ENCODE results near the gene SMARCD3. TPM values are rescaled to one million over a fixed set of nuclear protein-coding genes. Genes with fewer than 3 reads are reported as not detected.

SMARCD3 gene
- total and polyA plus RNA-seq, 8 donors, result 11.6 to 105 (median 30.3) TPM

- intact Hi-C loops (cut with DNase I; ENCODE audit: low total_unique reads), result no loop called here
- Histone ChIP-seq H3K4me3 (no peak overlapping the region), H3K9me3 (no peaks in the 10 kb centered on the region), H3K4me1 (peaks cover 0 to 11% (median 5%) of the 10 kb centered on the region in 4 donors), H3K27me3 (peaks cover 0 to 55% (median 0%) of the 10 kb centered on the region in 3 donors), H3K27ac (no peak overlapping the region), H3K36me3 (no peaks in the 10 kb centered on the region)
- 36 to 56% (median 51%) methylated on average over 17 to 19 of the region's 19 CpGs for WGBS, 5 donors
- no peak for DNase-seq
- TF ChIP-seq POLR2A (IDR thresholded peaks at IDR 0.05), result no peak
- TF ChIP-seq POLR2AphosphoS5 (IDR thresholded peaks at IDR 0.05), result no peak
- TF ChIP-seq EP300 (IDR thresholded peaks at IDR 0.05), result no peak
- TF ChIP-seq CTCF (IDR thresholded peaks at IDR 0.05), result no peak
These were observed 52.7 kb downstream of the SMARCD3 start for GRCh38 chr7:151195616-151196450.

GRCh38 chr7:151194188-151194587 lies 54.3 kb downstream of the SMARCD3 start:
- Histone ChIP-seq H3K9me3 (no peaks in the 10 kb centered on the region), H3K4me3 (no peak overlapping the region), H3K36me3 (no peaks in the 10 kb centered on the region), H3K27me3 (peaks cover 0 to 46% (median 0%) of the 10 kb centered on the region in 3 donors), H3K4me1 (peaks cover 0 to 4% (median 2%) of the 10 kb centered on the region in 4 donors), H3K27ac (no peak overlapping the region)
- 63 to 75% (median 67%) methylated on average over 7 of the region's 7 CpGs for WGBS, 5 donors
- DNase-seq, result no peak
- no peak for TF ChIP-seq POLR2A (IDR thresholded peaks at IDR 0.05)
- no peak for TF ChIP-seq CTCF (IDR thresholded peaks at IDR 0.05)
- no peak for TF ChIP-seq EP300 (IDR thresholded peaks at IDR 0.05)
- no peak for TF ChIP-seq POLR2AphosphoS5 (IDR thresholded peaks at IDR 0.05)
- intact Hi-C loops (cut with DNase I; ENCODE audit: low total_unique reads), result no loop called here

GRCh38 chr7:151193203-151193978 lies 55.1 kb downstream of the SMARCD3 start:
- H3K27me3 ChIP-seq, result peaks cover 0 to 46% (median 0%) of the 10 kb centered on the region in 3 donors
- H3K4me1 ChIP-seq, result no peaks in the 10 kb centered on the region
- H3K36me3 ChIP-seq, result no peaks in the 10 kb centered on the region
- no peak for DNase-seq
- H3K4me3 ChIP-seq, result no peak overlapping the region
- WGBS, 5 donors, result 84 to 92% (median 87%) methylated on average over 13 to 14 of the region's 14 CpGs
- no peak for TF ChIP-seq EP300 (IDR thresholded peaks at IDR 0.05)
- no peak for TF ChIP-seq POLR2A (IDR thresholded peaks at IDR 0.05)
- TF ChIP-seq POLR2AphosphoS5 (IDR thresholded peaks at IDR 0.05), result no peak
- TF ChIP-seq CTCF (IDR thresholded peaks at IDR 0.05), result no peak
- H3K9me3 ChIP-seq, result no peaks in the 10 kb centered on the region
- intact Hi-C loops (cut with DNase I; ENCODE audit: low total_unique reads), result no loop called here
- H3K27ac ChIP-seq, result no peak overlapping the region

- Histone ChIP-seq H3K27me3 (peaks cover 0 to 46% (median 0%) of the 10 kb centered on the region in 3 donors), H3K9me3 (no peaks in the 10 kb centered on the region), H3K27ac (no peak overlapping the region), H3K4me1 (no peaks in the 10 kb centered on the region), H3K4me3 (no peak overlapping the region), H3K36me3 (no peaks in the 10 kb centered on the region)
- 93 to 95% (median 95%) methylated on average over 7 to 23 of the region's 23 CpGs for WGBS, 5 donors
- DNase-seq, result no peak
- no peak for TF ChIP-seq POLR2A (IDR thresholded peaks at IDR 0.05)
- no peak for TF ChIP-seq EP300 (IDR thresholded peaks at IDR 0.05)
- no peak for TF ChIP-seq POLR2AphosphoS5 (IDR thresholded peaks at IDR 0.05)
- TF ChIP-seq CTCF (IDR thresholded peaks at IDR 0.05), result no peak
- intact Hi-C loops (cut with DNase I; ENCODE audit: low total_unique reads), result no loop called here
These were observed 56.4 kb downstream of the SMARCD3 start for GRCh38 chr7:151192002-151192539.
